Transverse colon (tissue), 4 donors: ENCODE measurements around the gene BIRC7. TPM values are rescaled to one million over a fixed set of nuclear protein-coding genes. Genes with fewer than 3 reads are reported as not detected.
"Not testable (repeated sequence)": the region's sequence is repeated elsewhere in the genome, so short reads cannot be mapped to it uniquely, and the experiment has no call there.

Experiments used
- DNase-seq: peaks from one replicate; pipeline ENCODE4 v3.0.0-alpha.2; 2019
- H3K27ac ChIP-seq, 4 donors: fragments of 200-600 bp; sonication (generic); 2 replicates each; pipeline ENCODE4 v1.5.1; 2016 to 2018; ENCODE audit warnings: inconsistent platforms in 4 of 4
- H3K27me3 ChIP-seq: fragments of 200-600 bp; sonication (generic); 2 replicates; pipeline ENCODE4 v1.5.1; 2017; ENCODE audit warnings: inconsistent platforms
- H3K36me3 ChIP-seq, 4 donors: fragments of 200-600 bp; sonication (generic); 2 replicates each; pipeline ENCODE4 v1.5.1; 2017 to 2019; ENCODE audit warnings: inconsistent platforms in 4 of 4
- H3K4me1 ChIP-seq, 4 donors: fragments of 200-600 bp; sonication (generic); 2 replicates each; pipeline ENCODE4 v1.5.1; 2017 to 2020; ENCODE audit warnings: inconsistent platforms in 4 of 4
- H3K4me3 ChIP-seq, 4 donors: fragments of 200-600 bp; sonication (generic); 1 replicate in 1 of 4; 2 replicates in 3 of 4; pipeline versions ENCODE4 v1.5.1 to v1.6.1; 2017 to 2019; ENCODE audit warnings: inconsistent platforms in 4 of 4
- H3K9me3 ChIP-seq, 2 donors: fragments of 200-600 bp; sonication (generic); 2 replicates each; pipeline ENCODE4 v1.5.1; 2017 to 2019; ENCODE audit warnings: inconsistent platforms in 2 of 2
- CTCF ChIP-seq, 5 experiments: fragments of 200-600 bp in 3 of 5; fragments of 450-650 bp in 2 of 5; sonication (generic) in 3 of 5; IDR thresholded peaks; 1 replicate in 2 of 5; 2 replicates in 3 of 5; pipeline ENCODE4 v1.5.1; 2016 to 2017; ENCODE audit warnings: antibody characterized with exemption in 5 of 5, inconsistent platforms in 3 of 5, mild to moderate bottlenecking in 2 of 5, moderate library complexity in 1 of 5
- EP300 ChIP-seq: sonication (generic); formaldehyde crosslinking; IDR thresholded peaks from one replicate; pipeline ENCODE4 v1.6.1; 2017; ENCODE audit warnings: antibody characterized with exemption, low read depth
- POLR2A ChIP-seq: fragments of 450-650 bp; IDR thresholded peaks from one replicate; pipeline ENCODE4 v1.6.1; 2016; ENCODE audit warnings: antibody characterized with exemption, mild to moderate bottlenecking, moderate library complexity
- POLR2AphosphoS5 ChIP-seq, 3 donors: sonication (generic); formaldehyde crosslinking; IDR thresholded peaks; one replicate each; pipeline ENCODE4 v1.6.1; 2016; ENCODE audit warnings: antibody characterized with exemption in 3 of 3
- WGBS, 2 donors: methylation state at CpG; one replicate each; pipeline ENCODE4 v1.1.5; 2018; ENCODE audit warnings: low coverage in 1 of 2; 5-methylcytosine and 5-hydroxymethylcytosine counted together
- in situ Hi-C, 4 donors: fragments of 200-750 bp; cut with MboI; loops; one replicate each; pipeline versions ENCODE4 v1.15.0 to v1.15.1; 2017; ENCODE audit warnings: low sequenced_read_pairs in 3 of 4, low pct_ligation_motif_present in 1 of 4, low pct_unique_long_range_greater_than_20kb in 1 of 4
- intact Hi-C: fragments of 100-400 bp; cut with DNase I; formaldehyde crosslinking; loops from one replicate; pipeline ENCODE4 v1.15.1; 2023; ENCODE audit warnings: low total_unique reads
- total RNA-seq, 4 donors: library from RNA; depleted of rRNA; stranded (reverse); fragments of >200 nt; gene quantifications; one replicate each; pipeline ENCODE4 v1.1.0, GENCODE V29; 2016

The BIRC7 gene
- total RNA-seq, 4 donors from 2014 or later = 1.6 to 12.7 TPM; not detected in 2

GRCh38 chr20:63219866-63220521 lies 15.7 kb upstream of the BIRC7 start:
- intact Hi-C loops (loop anchor here (5.0 kb wide), 1 partner anchor 163 kb away; no protein-coding TSS in a partner anchor), in situ Hi-C loops (no loop called here)
- H3K36me3 ChIP-seq = no peaks in the 10 kb centered on the region
- 82 to 95% methylated on average over 8 to 25 of the region's 25 CpGs for WGBS, 2 donors
- H3K4me1 ChIP-seq = peaks cover 0 to 21% (median 15%) of the 10 kb centered on the region in 4 donors
- TF ChIP-seq POLR2A (no peak), EP300 (no peak)
- no peak overlapping the region for H3K4me3 ChIP-seq
- peaks cover 4% of the 10 kb centered on the region for H3K27me3 ChIP-seq
- H3K27ac ChIP-seq = no peak overlapping the region
- no peaks in the 10 kb centered on the region for H3K9me3 ChIP-seq
- no peak for DNase-seq

DNA sequence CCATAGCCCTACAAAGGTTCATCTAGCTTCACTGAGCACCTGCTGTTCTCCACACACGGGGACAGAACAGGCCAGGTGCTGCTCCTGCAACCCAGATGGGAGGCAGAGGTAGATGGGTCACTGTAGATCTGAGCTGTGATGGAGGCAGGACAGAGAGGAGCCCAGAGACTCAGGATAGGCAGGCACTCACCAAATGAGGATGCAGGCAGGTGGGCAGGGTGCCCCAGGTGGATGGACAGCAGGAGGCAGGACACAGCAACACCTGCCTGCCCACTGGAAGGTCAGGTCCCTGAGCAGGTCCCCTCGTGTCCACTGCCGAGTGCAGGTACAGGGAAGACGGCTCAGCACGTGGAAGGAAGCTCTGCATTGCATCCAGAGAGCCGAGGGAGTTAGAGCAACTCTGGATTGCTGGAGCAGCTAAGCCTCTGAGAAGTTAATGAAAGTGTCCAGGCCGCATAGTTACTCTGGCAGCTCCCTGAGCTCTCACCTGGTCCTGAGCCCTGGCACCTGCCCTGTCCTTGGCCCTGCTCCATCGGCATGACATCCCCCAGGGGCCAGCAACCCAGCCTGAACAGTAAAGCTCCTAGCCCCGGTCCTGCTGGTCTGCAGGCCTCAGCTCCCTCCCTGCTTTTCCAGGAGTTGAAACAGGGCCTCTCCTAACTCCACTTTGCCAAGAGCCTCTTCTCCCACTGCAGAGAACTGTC lies 14.9 kb upstream of the BIRC7 start:
- in situ Hi-C loops = no loop called here
- 72% methylated on average over 9 of the region's 9 CpGs; no CpG with 5 or more reads in 1 of the 2 donors for WGBS, 2 donors
- peaks cover 4% of the 10 kb centered on the region for H3K27me3 ChIP-seq
- TF ChIP-seq POLR2AphosphoS5 (IDR thresholded peaks at IDR 0.05) = no peak
- TF ChIP-seq CTCF (IDR thresholded peaks at IDR 0.05) = no peak
- no peak for TF ChIP-seq EP300
- TF ChIP-seq POLR2A = no peak
- no peaks in the 10 kb centered on the region for H3K9me3 ChIP-seq
- peaks cover 0 to 16% (median 11%) of the 10 kb centered on the region in 4 donors for H3K4me1 ChIP-seq
- no peak for DNase-seq
- intact Hi-C loops = loop anchor here (5.0 kb wide), 1 partner anchor 164 kb away; no protein-coding TSS in a partner anchor
- H3K27ac ChIP-seq = no peak overlapping the region
- no peaks in the 10 kb centered on the region for H3K36me3 ChIP-seq
- no peak overlapping the region for H3K4me3 ChIP-seq

DNA sequence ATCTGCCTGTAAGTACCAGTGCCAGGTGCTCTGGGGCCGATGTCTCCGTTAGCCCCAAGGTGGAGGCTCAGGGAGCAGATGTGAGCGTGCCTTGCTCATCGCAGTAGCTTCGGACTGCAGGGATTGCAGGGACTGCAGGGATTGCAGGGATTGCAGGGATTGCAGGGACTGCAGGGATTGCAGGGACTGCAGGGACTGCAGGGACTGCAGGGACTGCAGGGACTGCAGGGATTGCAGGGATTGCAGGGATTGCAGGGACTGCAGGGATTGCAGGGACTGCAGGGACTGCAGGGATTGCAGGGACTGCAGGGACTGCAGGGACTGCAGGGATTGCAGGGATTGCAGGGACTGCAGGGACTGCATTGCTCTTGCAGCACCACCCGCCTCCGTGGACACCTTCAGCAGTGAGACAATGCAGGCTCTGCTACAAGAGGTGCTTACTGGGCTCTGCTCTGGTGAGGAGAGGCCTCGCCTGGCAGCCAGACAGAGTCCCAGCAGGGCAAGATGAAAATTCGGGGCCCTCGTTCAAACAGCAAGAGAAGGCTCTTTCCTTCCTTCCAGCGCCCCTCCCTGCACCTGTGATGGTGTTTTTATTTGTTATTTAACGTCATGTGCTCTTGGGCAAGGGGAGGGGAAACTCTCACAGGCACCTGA lies 14.2 kb upstream of the BIRC7 start:
- WGBS, 2 donors = 68% methylated on average over 12 of the region's 12 CpGs; no CpG with 5 or more reads in 1 of the 2 donors
- in situ Hi-C loops = not testable (repeated sequence)

DNA sequence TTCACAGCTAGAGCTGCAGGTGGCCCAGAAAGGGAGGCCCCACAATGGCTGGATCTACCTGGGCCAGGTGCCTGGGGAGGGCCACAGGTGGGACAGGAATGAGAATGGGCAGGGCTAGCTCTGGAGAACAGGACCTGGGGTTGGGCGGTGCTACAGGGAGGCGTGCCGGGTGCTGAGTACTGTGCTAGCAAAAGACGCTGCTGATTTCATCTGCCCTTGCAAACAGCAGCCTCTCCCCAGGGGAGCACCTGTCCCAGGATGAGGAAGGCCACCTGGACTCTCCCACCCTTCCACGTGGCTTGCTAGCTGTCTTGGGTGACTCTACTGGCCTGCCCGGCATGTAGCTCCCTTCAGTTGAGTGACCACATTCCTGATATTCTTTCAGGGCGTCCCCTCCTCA lies 13.2 kb upstream of the BIRC7 start:
- intact Hi-C loops = loop anchor here (5.0 kb wide), 1 partner anchor 165 kb away; no protein-coding TSS in a partner anchor

More for the DNA sequence above, 14.2 kb upstream of the BIRC7 start:
- H3K4me3 ChIP-seq, DNase-seq, H3K36me3 ChIP-seq, H3K9me3 ChIP-seq, H3K27me3 ChIP-seq, H3K27ac ChIP-seq: not testable (repeated sequence)
- peaks cover 0 to 13% (median 11%) of the 10 kb centered on the region in 4 donors for H3K4me1 ChIP-seq
- intact Hi-C loops = loop anchor here (5.0 kb wide), 1 partner anchor 164 kb away; no protein-coding TSS in a partner anchor

More for the DNA sequence above, 13.2 kb upstream of the BIRC7 start:
- WGBS, 2 donors = 43% methylated on average over 4 of the region's 7 CpGs; no CpG with 5 or more reads in 1 of the 2 donors
- no peak for DNase-seq
- TF ChIP-seq POLR2AphosphoS5 (IDR thresholded peaks at IDR 0.05) (no peak), CTCF (IDR thresholded peaks at IDR 0.05) (no peak), EP300 (no peak), POLR2A (no peak)
- in situ Hi-C loops = no loop called here
- Histone ChIP-seq H3K36me3 (no peaks in the 10 kb centered on the region), H3K27me3 (peaks cover 4% of the 10 kb centered on the region), H3K4me3 (no peak overlapping the region), H3K27ac (no peak overlapping the region), H3K4me1 (peaks cover 0 to 9% (median 6%) of the 10 kb centered on the region in 4 donors), H3K9me3 (no peaks in the 10 kb centered on the region)
